Brain microvascular endothelial cell (primary cell): ENCODE measurements around the gene RBFOX2.
A peak's percentile ranks its signal among the peaks of the same experiment; 100 is the strongest.
"Not testable (repeated sequence)": the region's sequence is repeated elsewhere in the genome, so short reads cannot be mapped to it uniquely, and the experiment has no call there.

Source experiments
- DNase-seq: peaks from one replicate; pipeline ENCODE4 v3.0.0-alpha.2; 2020
- H3K27ac ChIP-seq: fragments of 250-450 bp; sonication (Bioruptor Pico); 2 replicates; pipeline ENCODE4 v1.5.1; 2020; ENCODE audit warnings: mild to moderate bottlenecking, moderate library complexity
- H3K27me3 ChIP-seq: fragments of 250-450 bp; sonication (Bioruptor Pico); replicated peaks from 2 replicates; pipeline ENCODE4 v1.5.1; 2020; ENCODE audit warnings: mild to moderate bottlenecking
- H3K36me3 ChIP-seq: fragments of 250-450 bp; sonication (Bioruptor Pico); replicated peaks from 2 replicates; pipeline ENCODE4 v1.5.1; 2020; ENCODE audit warnings: mild to moderate bottlenecking
- H3K4me3 ChIP-seq: 2 replicates; pipeline ENCODE4 v1.5.1; 2011; ENCODE audit warnings: low read depth, mild to moderate bottlenecking, control low read depth, low read length, moderate library complexity
- in situ Hi-C: cut with HindIII; loops from 2 replicates; pipeline ENCODE4 v1.10.0; 2017; ENCODE audit warnings: low sequenced_read_pairs, low pct_ligation_motif_present
- TF ChIP-seq, protein P1 (sequence below): IDR thresholded peaks from 2 replicates; pipeline ENCODE4 v1.5.1; 2011; ENCODE audit warnings: low read depth, mild to moderate bottlenecking, moderate library complexity, low read length, control low read depth, inconsistent platforms; ENCODE audit errors: missing control alignments

Gene RBFOX2

DNA sequence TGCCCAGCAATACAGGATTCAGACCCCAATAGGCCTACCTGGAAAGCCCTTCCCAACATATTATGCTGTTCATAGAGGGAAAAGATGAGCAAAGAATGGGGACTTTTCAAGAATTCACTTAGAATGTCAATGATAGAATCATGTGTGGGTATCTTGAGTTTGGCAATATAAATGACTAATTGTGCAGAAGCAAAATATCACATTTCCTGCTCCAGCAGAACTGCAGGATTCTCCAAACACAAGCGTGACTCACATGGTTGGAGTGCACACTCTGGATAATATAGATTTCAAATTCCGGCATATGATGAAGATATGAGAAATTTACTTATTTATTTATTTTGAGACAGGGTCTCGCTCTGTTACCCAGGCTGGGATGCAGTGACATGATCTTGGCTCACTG is 323.5 kb downstream of the RBFOX2 start:
- Histone ChIP-seq H3K27ac (peak overlapping the region; percentile 21), H3K4me3 (no peak overlapping the region), H3K36me3 (no peaks in the 10 kb centered on the region), H3K27me3 (no peaks in the 10 kb centered on the region)
- TF ChIP-seq, protein P1, sequence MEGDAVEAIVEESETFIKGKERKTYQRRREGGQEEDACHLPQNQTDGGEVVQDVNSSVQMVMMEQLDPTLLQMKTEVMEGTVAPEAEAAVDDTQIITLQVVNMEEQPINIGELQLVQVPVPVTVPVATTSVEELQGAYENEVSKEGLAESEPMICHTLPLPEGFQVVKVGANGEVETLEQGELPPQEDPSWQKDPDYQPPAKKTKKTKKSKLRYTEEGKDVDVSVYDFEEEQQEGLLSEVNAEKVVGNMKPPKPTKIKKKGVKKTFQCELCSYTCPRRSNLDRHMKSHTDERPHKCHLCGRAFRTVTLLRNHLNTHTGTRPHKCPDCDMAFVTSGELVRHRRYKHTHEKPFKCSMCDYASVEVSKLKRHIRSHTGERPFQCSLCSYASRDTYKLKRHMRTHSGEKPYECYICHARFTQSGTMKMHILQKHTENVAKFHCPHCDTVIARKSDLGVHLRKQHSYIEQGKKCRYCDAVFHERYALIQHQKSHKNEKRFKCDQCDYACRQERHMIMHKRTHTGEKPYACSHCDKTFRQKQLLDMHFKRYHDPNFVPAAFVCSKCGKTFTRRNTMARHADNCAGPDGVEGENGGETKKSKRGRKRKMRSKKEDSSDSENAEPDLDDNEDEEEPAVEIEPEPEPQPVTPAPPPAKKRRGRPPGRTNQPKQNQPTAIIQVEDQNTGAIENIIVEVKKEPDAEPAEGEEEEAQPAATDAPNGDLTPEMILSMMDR: no peak
- in situ Hi-C loops: no loop called here
- peak; percentile 85 for DNase-seq

DNA sequence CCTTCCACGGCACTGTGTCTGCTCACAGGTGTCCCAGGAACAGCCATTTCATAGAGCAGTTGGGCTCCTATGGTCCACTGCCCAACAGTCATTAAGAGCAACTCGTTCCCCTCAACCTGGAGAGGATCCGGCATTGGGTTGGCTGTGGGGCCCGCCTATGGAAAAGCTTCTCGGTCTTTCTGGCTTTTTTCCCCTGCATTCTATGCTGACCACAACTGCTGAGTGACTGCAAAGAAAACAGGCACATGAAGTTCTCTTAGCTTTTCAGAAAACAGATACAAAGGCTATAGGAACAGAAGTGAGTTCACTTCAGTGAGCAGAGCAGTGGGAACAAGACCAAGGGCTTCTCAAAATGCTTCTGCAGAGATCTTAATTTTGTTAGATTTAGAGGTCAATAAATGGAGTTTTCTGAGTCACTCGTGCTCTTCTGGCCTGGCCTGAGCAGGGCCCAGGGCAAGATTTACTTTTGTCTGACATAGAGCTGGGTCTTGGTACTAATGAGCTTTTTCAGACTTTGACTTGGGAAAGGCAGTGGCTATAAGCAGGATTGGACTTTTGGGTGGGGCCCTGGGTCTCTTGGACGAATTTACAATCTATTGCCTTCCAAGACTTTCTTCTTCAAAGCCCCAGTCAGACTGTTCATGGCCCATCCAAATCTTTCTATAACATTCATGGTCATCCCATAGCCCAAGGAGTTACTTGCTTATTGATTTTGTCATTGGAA is 324.6 kb downstream of the RBFOX2 start:
- in situ Hi-C loops: no loop called here
- TF ChIP-seq, protein P1: no peak
- no peak overlapping the region for H3K4me3 ChIP-seq
- no peaks in the 10 kb centered on the region for H3K36me3 ChIP-seq
- no peak overlapping the region for H3K27ac ChIP-seq
- H3K27me3 ChIP-seq: no peaks in the 10 kb centered on the region
- DNase-seq: no peak

DNA sequence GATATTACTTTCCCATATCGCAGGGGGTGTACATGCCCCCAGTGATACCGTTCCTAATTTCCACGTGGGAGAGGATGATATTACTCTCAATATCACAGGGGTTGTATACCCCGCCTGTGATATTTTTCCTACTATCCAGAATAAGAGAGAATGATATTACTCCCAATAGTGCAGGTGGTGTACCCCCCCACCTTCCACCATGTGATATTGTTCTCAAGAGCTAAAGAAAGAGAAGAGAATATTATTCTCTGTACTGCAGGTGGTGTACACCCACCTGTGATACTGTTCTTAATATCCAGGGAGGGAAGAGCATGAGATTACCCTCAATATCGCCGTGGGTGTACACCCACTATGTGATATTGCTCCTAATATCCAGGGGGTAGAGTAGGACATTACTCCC is 328.8 kb downstream of the RBFOX2 start:
- H3K27me3 ChIP-seq, H3K36me3 ChIP-seq, in situ Hi-C loops, H3K27ac ChIP-seq, DNase-seq, H3K4me3 ChIP-seq: not testable (repeated sequence)

DNA sequence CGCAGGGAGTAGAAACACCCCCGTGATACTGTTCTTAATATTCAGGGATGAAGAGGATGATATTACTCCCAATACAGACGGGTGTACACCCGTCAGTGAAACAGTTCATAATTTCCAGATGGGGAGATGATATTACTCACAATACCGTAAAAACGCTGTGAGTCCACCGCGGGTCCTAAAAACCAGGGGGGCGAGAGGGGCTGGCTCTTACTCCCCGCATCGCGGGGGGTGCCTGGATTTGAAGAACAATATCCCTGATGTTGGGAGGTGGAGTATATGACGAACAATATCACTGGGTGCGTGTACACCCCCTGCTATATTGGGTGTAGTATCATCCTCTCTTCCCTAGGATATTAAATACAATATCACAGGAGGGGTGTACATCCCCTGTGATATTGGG is 331.5 kb downstream of the RBFOX2 start:
- DNase-seq: no peak
- TF ChIP-seq, protein P1: no peak
- Histone ChIP-seq H3K27ac (no peak overlapping the region), H3K27me3 (no peaks in the 10 kb centered on the region), H3K4me3 (no peak overlapping the region), H3K36me3 (no peaks in the 10 kb centered on the region)
- in situ Hi-C loops: no loop called here

DNA sequence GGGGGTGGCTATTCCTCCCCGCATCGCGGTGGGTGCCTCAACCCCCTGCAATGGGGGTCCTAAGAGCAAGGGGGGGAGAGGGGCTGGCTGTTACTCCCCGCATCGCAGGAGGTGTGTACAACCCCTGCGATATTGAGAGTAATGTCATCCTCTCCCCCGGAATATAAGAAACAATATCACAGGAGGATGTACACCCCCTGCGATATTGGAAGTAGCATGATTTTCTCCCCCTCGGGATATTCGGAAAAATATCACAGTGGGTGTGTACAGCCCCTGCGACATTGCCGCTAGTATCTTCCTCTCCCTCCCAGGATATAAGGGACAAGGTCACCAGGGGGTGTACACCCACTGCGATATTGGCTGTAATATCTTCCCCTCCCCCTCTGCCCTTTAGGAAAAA is 333.4 kb downstream of the RBFOX2 start:
- no peak for DNase-seq
- no peak overlapping the region for H3K4me3 ChIP-seq
- H3K36me3 ChIP-seq: no peaks in the 10 kb centered on the region
- no peak overlapping the region for H3K27ac ChIP-seq
- TF ChIP-seq, protein P1: no peak
- in situ Hi-C loops: no loop called here
- H3K27me3 ChIP-seq: no peaks in the 10 kb centered on the region

DNA sequence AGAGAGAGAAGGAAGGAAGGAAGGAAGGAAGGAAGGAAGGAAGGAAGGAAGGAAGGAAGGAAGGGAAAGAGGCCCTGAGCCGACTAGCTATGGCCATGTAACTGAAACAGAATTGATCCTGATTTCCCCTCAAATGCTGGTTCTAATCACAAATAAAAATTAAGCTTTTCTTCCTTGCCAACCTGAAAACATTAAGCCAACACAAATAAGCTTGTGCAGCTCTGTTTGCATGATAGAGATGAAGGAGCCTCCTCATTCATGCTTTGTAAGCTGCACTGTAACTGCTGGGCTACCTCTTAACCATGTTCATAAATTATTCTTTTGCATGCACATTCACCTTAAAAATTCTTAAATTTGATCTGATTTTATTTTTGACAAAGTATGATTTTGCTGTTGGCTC is 338.6 kb downstream of the RBFOX2 start:
- DNase-seq: no peak
- no peaks in the 10 kb centered on the region for H3K27me3 ChIP-seq
- H3K27ac ChIP-seq: no peak overlapping the region
- no peak overlapping the region for H3K4me3 ChIP-seq
- in situ Hi-C loops: no loop called here
- TF ChIP-seq, protein P1: no peak
- H3K36me3 ChIP-seq: no peaks in the 10 kb centered on the region
